Measurements from ENCODE around the gene SCRG1. TPM values are rescaled to one million over a fixed set of nuclear protein-coding genes. Genes with fewer than 3 reads are reported as not detected.

SCRG1 gene
- total RNA-seq, 4 donors from 2014 or later = 0.16 to 0.47 (median 0.29) TPM

- WGBS = 87% methylated on average over 2 of the region's 2 CpGs
- no peak for TF ChIP-seq POLR2AphosphoS5 (IDR thresholded peaks at IDR 0.05)
- TF ChIP-seq CTCF (IDR thresholded peaks at IDR 0.05) = no peak
- no peak for TF ChIP-seq POLR2A (IDR thresholded peaks at IDR 0.05)
- no peak for TF ChIP-seq EP300 (IDR thresholded peaks at IDR 0.05)
- no peak overlapping the region for H3K4me3 ChIP-seq
- H3K9me3 ChIP-seq = no peaks in the 10 kb centered on the region
- H3K36me3 ChIP-seq = no peaks in the 10 kb centered on the region
- no peaks in the 10 kb centered on the region for H3K4me1 ChIP-seq
- no peak for DNase-seq (ENCODE audit: low spot score in 2 of 2)
- H3K27ac ChIP-seq = no peak overlapping the region
- no peaks in the 10 kb centered on the region for H3K27me3 ChIP-seq
Measured at GRCh38 chr4:173426064-173426463, 27.1 kb upstream of the SCRG1 start.

- no peaks in the 10 kb centered on the region for H3K9me3 ChIP-seq
- H3K27me3 ChIP-seq = no peaks in the 10 kb centered on the region
- TF ChIP-seq POLR2AphosphoS5 (IDR thresholded peaks at IDR 0.05) = no peak
- no peak for TF ChIP-seq POLR2A (IDR thresholded peaks at IDR 0.05)
- no peak for TF ChIP-seq CTCF (IDR thresholded peaks at IDR 0.05)
- no peak for TF ChIP-seq EP300 (IDR thresholded peaks at IDR 0.05)
- no peak for DNase-seq (ENCODE audit: low spot score in 2 of 2)
- H3K36me3 ChIP-seq = no peaks in the 10 kb centered on the region
- peak overlapping the region; percentile 47 for H3K27ac ChIP-seq
- H3K4me1 ChIP-seq = peaks cover 5% of the 10 kb centered on the region
- 56% methylated on average over 2 of the region's 2 CpGs for WGBS
- H3K4me3 ChIP-seq = no peak overlapping the region
Measured at GRCh38 chr4:173424899-173425805, 26.2 kb upstream of the SCRG1 start.

GRCh38 chr4:173420801-173421200, 21.9 kb upstream of the SCRG1 start:
- Histone ChIP-seq H3K27me3 (no peaks in the 10 kb centered on the region), H3K9me3 (no peaks in the 10 kb centered on the region), H3K4me3 (no peak overlapping the region), H3K4me1 (peaks cover 5% of the 10 kb centered on the region), H3K36me3 (no peaks in the 10 kb centered on the region), H3K27ac (no peak overlapping the region)
- no peak for DNase-seq (ENCODE audit: low spot score in 2 of 2)
- TF ChIP-seq CTCF (IDR thresholded peaks at IDR 0.05) = no peak
- no peak for TF ChIP-seq POLR2A (IDR thresholded peaks at IDR 0.05)
- TF ChIP-seq POLR2AphosphoS5 (IDR thresholded peaks at IDR 0.05) = no peak
- TF ChIP-seq EP300 (IDR thresholded peaks at IDR 0.05) = no peak
- 85% methylated on average over 2 of the region's 2 CpGs for WGBS

GRCh38 chr4:173420324-173420752, 21.4 kb upstream of the SCRG1 start:
- 19% methylated on average over 4 of the region's 4 CpGs for WGBS
- H3K9me3 ChIP-seq = no peaks in the 10 kb centered on the region
- no peaks in the 10 kb centered on the region for H3K27me3 ChIP-seq

More at GRCh38 chr4:173420324-173420752, 21.4 kb upstream of the SCRG1 start:
- peaks cover 5% of the 10 kb centered on the region for H3K4me1 ChIP-seq
- H3K4me3 ChIP-seq = no peak overlapping the region
- no peaks in the 10 kb centered on the region for H3K36me3 ChIP-seq
- no peak for DNase-seq (ENCODE audit: low spot score in 2 of 2)
- no peak overlapping the region for H3K27ac ChIP-seq
- TF ChIP-seq CTCF (IDR thresholded peaks at IDR 0.05) = peak; percentile 15 to 34
- TF ChIP-seq POLR2AphosphoS5 (IDR thresholded peaks at IDR 0.05) = no peak
- no peak for TF ChIP-seq POLR2A (IDR thresholded peaks at IDR 0.05)
